Activated T-cell treated with anti-CD3 and anti-CD28 coated beads for 24 hours (primary cell): Measurements from ENCODE around the gene TREX2.

Experiments
- DNase-seq: peaks from one replicate; pipeline ENCODE4 v3.0.0-alpha.2; 2020; ENCODE audit warnings: low read depth

TREX2 gene

DNA sequence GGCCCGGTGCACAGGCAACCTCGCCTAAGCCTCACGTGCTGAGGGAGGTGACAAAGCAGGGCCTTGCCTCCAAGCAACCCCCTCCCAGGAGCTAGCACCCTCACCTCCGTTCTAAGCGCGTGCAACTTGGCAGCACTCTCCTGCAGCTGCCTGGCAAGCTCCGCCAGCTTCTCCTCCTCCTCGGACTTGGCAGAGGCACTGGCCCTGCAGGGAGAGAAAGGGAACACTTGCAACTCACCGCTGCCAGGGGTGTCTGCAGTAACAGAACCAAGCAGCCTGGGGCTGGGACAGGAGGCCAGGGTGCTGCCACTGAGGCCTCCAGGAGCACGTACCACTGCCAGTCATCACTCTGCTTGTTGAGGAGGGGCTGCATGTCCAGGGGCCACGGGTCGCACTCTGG is 10.3 kb upstream of the TREX2 start:
- DNase-seq: no peak

GRCh38 chrX:153455571-153455970 is 9.7 kb upstream of the TREX2 start:
- DNase-seq: no peak

DNA sequence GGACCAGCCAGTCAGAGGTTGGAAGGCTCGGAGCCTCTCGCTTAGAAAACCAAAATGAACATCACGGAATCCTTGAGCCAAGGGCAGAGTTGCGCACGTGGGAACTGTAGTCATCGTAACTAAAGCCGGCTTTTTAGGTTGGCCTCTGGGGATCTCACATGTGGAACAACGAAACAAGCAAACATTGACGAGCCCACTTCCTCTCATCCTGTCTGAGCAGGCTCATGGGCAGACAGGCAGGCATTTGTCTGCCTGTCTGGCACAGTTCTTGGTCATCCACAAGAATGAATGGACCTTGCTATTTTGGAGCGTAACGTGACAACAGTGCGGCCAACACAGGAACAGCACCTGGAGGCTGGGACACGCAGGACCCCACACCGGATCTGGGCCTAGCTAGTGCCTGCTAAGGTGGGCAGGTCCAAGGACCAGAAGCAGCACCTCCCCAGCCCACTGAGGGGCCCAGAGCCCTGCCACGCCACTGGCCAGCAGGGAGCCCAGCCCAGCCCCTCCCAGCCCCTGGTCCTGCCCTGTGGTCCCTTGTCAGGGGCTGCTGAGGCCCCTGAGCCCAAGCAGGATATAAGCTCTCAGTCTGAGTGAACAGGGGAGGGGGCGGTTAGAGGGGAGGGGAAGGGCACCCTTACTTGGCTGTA is 9.2 kb upstream of the TREX2 start:
- no peak for DNase-seq

- DNase-seq: no peak
Measured at GRCh38 chrX:153450949-153451277, 5.1 kb upstream of the TREX2 start.

DNA sequence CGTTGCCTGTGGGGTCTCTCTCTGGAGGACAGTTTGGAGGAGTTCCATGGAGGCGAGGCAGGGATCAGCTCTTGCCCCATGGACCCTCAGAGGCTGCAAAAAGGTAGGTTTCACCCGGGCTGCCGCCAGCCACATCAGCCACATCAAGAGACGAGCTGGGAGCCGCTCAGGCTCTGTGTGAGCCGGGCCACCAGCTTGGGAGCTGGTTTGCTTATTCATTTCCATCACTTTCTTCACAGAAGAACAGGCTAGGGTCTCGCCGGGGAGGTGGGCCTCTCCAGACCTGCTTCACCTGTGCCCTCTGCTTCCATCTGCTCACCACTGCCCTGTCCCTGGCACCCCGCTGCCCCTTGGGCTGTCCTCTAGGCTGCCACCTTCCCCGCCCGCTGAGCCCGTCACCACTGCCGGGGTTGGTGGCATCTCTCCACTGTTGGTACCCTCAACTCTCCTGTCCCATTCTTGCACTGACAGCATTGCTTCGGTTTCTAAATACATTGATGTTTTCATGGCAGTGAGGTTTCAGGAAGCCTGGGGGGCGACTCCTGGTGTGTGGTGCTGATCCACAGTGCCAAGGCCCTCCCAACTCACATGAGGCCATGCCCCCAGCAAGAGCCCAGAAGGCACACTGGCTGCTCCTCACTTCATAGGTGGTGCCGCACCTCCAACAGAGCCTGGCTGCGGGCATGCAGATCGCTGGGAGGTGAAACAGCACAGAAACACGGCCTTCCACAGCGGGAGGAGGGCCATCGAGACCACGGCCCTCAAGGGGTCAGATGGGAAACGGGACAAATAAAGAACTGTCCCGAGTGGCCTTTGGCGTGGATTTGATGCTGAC is 4.5 kb upstream of the TREX2 start:
- no peak for DNase-seq

DNA sequence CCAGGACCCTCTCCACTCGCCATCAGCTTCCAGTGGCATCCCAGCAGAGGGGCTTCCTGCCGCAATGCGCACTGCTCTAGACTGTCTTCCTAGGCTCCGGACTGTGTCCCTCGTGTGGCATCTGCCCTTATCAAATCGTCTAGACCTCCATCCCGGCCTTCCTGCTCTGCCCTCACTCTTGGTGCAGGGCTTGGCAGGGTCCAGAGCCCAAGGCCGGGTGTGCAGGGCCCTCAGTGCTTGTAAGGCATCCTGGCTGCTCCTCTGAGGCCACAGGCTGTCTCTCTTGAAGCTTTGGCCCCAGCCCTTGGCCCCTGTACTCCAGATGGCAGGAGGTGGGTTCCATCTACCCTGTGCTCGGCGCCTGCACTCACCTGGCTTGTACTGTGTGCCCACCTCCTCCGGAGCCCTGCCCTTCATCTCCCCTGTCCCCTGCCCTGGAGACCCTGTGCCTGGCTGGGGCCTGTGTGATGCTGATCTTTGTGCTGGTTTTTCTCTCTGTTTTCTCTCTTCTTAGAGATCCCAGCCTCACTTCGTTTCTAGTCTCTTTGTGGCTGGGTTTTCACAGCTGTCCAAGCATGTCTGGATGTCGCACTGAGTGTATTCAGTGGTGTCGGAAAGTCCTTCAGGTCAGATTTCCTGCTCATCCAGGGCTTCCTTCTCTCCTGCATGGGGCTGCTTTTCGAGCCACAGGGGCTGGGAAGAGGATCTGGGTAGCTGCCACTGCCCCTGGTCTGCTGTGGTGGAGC is 3.7 kb upstream of the TREX2 start:
- no peak for DNase-seq

DNA sequence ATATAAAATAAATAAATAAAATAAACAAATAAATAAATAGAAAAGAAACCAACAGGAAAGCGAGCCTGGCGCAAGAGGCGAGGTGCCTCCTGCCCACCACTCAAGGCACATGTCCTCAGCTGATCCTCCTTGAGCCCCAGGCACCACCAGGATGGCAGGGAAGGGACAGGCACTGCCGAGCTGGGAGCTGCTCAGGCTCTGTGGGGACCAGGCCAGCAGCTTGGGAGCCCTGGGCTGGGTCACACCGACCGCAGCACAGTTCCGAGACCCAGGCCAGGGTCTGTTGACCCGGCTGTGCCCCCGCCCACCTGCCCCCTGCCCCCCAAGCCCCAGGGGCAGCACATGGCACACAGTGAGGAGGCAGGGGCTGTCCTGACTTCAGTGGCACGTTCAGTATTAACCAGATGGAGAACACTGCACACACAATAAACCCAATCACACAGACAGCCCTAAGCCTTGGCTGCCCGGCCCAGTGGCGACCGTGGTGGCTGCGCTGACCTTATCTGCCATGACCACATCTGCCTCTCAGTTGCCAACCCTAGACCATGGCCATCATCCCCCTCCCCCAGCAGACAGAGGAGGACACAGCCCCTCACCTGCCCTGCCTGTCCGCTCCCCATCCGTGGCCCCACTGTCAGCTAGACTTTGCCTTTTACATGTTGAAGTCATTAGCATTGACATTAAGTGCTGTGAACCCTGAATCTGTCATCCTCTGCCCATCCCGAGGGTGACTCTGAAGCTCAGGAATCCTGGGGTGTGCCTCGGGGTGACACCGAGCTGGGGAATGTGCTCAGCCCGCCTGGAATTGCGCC is 2.9 kb upstream of the TREX2 start:
- no peak for DNase-seq

GRCh38 chrX:153447581-153447960 is 1.7 kb upstream of the TREX2 start:
- DNase-seq: no peak

DNA sequence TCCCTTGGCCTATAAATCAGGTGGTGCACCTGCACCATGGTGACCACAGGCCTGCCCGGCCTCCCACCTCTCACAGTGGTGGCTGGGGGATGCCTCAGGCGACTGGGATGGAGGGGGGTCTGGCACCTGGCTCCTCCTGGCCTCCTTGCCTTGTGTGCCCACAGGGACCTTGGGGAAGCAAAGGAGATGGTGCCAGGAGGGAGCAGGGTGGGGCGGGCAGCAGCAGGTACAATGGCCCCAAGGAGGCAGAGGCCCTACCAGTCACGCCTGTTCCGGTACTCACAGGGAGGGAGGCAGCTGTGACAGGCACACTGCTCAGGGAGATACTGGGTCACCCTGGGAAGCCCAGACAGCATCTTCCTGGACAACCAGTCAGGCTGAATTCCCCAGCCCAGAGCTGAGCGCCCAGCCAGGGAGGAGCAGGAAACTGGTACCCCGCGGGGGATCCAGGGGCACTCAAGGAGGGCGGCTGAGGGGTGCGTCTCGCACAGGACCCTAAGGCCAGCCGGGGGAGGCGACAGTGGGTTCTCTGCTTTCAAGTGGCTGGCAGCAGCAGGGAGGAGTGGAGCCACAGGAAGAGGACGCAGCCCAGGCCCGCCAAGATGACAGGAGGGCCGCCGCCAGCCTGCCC is 1.2 kb upstream of the TREX2 start:
- no peak for DNase-seq

DNA sequence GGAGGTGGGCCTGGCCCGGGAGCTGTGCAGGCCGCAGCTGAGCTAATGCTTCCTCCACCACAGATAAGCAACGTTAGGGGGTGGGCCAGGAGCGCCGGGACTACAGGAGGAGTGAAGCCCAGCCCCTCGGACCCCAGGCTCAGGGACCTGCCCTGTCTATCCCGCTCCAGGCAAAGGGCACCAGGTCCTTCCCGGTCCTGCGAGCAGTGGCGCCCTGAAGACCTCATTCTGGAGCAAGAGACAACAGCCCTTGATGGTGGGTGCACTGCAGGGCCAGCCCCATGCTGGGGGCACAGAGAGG is 730 bp upstream of the TREX2 start:
- no peak for DNase-seq

DNA sequence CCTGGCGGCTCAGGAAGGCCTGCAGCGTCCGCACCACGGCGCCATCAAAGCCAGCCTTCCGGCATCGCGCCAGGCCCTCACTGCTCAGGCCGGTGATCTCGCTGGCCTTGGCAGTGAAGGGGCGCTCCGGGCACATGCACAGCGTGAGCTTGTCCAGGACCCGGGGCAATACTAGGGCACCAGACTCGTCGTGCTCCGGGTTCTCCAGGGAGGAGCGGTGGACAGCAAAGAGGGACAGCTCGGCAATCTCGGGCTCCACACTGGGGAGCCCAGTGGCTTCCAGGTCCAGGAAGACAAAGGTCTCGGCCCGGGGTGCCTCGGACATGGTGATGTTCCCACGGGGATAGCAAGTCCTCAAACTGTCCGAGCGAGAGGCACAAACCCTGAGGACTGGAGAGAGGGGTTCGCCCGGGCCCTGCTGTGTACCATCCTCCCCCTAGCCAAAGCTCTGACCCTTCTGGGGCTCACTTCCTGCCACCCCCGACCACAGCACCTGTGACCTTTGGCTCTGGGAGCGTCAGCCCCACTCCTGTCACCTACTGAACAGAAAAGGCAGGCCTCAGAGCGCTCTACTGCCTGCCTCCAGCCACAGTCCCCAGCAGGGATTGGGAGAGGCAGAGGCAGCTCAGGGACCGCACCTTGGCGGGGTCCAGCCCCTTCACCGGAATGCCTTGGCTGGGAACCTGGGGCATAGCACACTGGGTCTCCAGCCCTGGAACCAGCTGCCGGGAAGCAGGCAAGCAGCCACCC is 575 bp downstream of the TREX2 start:
- DNase-seq: no peak

GRCh38 chrX:153444333-153445011 is 1.4 kb downstream of the TREX2 start:
- no peak for DNase-seq

GRCh38 chrX:153443476-153444332 is 2.2 kb downstream of the TREX2 start:
- DNase-seq: no peak

DNA sequence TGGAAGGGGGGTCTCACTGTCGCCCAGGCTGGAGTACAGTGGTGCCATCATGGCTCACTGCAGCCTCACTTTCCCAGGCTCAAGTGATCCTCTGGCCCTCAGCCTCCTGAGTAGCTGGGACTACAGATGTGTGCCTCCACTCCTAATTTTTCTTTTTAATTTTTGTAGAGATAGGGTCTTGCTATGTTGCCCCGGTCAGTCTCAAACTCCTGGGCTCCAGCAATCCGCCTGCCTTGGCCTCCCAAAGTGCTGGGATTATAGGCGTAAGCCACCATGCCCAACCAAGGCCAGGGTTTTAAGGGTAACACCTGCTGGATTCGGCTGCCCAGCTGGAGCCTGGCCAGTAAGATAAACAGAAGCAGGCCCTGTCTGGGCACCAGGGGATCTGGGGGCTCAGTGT is 3.4 kb downstream of the TREX2 start:
- DNase-seq: no peak

GRCh38 chrX:153441981-153442380 is 3.9 kb downstream of the TREX2 start:
- no peak for DNase-seq

DNA sequence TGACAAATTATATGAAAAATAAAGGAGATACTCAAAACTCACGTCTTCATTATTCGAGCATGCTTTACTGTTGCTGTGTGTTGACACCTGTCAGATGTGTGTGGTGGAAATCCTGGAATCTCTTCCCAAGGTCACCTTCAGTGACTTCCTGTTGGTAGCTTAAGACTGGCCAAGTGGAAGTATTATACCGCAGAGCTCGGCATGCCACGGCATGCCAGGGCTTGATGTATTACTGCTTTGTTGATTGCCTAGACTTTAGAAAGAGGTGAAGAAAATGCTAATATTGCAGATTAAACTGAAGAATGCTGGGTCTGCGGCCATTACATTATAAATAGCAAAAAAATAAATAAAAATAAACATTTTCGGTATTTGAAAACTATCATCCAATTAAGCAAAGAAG is 4.6 kb downstream of the TREX2 start:
- DNase-seq: no peak

DNA sequence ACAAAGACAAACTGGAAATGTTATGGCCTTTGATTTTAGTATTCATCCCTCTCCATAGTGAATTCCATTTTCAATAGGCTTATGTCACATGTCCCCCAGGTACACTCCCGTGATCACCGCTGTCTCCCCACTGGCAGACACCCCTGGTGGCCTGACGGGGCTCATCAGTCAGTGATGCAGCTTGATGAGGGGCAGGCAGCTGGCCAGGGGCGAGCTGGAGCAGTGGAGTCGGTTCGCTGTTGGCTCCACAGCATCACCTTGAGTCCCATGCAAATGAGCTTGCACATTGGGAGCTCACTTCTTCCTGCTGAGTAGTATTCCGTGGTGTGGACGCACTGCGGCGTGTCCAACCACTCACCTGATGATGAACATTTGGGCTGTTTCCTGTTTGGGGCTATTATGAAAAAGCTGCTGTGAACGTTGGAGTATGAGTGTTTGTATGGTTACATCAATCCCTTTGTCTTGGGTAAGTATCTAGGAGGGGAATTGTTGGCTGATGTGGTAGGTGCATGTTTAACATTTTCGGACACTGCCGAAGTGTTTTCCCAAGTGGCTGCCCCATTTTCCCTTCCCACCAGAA is 5.2 kb downstream of the TREX2 start:
- no peak for DNase-seq

- no peak for DNase-seq
Measured at GRCh38 chrX:153439977-153440376, 5.9 kb downstream of the TREX2 start.

DNA sequence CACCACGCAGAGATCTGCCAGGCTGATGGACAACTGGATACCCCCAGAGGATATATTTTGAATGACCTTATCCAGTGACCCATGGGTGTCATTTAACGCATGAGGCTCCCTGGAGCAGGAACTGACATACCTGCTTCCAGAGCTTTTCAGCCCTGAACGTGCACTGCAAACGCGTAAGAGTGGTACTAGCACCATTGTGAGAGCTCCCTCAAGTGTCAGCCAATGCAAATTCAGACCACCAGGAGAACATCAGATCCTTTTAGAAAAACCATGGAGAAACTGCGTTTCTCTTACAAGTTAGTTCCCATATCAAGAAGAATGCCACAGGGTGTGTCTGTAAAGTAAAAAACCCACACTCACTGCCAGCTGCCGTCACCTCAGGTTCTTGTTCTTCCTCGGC is 7.3 kb downstream of the TREX2 start:
- DNase-seq: no peak
